Panc1 (cell line): Measurements from ENCODE around the gene GLIPR2. TPM values are rescaled to one million over a fixed set of nuclear protein-coding genes. Genes with fewer than 3 reads are reported as not detected.

Source experiments
- ATAC-seq: fragments of 200-7000 bp; cut with Tn5 transposase; 2 replicates; pipeline ENCODE4 v1.9.1; 2020; ENCODE audit warnings: mild to moderate bottlenecking, moderate library complexity
- BruUV-seq: library from RNA; stranded (reverse); fragments of 400-500 nt; replicated peaks from 2 replicates; lab custom pipeline; 2021; lab: Mats Ljungman, UMichigan
- CTCF ChIA-PET: fragments of 300-600 bp; sonication (Branson Sonifier 250); formaldehyde crosslinking; loops from one replicate; lab custom pipeline; 2022; ENCODE audit warnings: antibody characterized with exemption; lab: Charles Lee
- POLR2A ChIA-PET: fragments of 300-600 bp; sonication (Branson Sonifier 250); formaldehyde crosslinking; loops from one replicate; lab custom pipeline; 2022; ENCODE audit warnings: antibody characterized with exemption; lab: Charles Lee
- DNase-seq: peaks from one replicate; pipeline ENCODE4 v3.0.0-alpha.2; 2010; ENCODE audit warnings: low read depth, low spot score
- H3K27ac ChIP-seq: 2 replicates; pipeline ENCODE4 v1.5.1; 2011; ENCODE audit warnings: mild to moderate bottlenecking, low read length, inconsistent platforms
- H3K27me3 ChIP-seq: fragments of 200-500 bp; sonication (Bioruptor generic); 2 replicates; pipeline ENCODE4 v1.6.0; 2014; ENCODE audit warnings: low read length, inconsistent platforms; ENCODE audit not compliant: control insufficient read depth, insufficient read depth
- H3K36me3 ChIP-seq: fragments of 200-500 bp; sonication (Bioruptor generic); 2 replicates; pipeline ENCODE4 v1.5.1; 2014; ENCODE audit warnings: inconsistent platforms, mild to moderate bottlenecking, low read length, moderate library complexity; ENCODE audit not compliant: control insufficient read depth, insufficient read depth
- H3K4me1 ChIP-seq: 2 replicates; pipeline ENCODE4 v1.5.1; 2011; ENCODE audit warnings: inconsistent platforms, mild to moderate bottlenecking, low read length, moderate library complexity; ENCODE audit not compliant: control insufficient read depth, insufficient read depth
- H3K4me3 ChIP-seq, 2 experiments: 2 replicates each; pipeline ENCODE4 v1.5.1; 2011 to 2012; ENCODE audit warnings: low read depth in 2 of 2, low read length in 2 of 2, mild to moderate bottlenecking in 2 of 2, inconsistent platforms in 1 of 2, moderate library complexity in 1 of 2
- H3K9me3 ChIP-seq: fragments of 200-500 bp; sonication (Bioruptor generic); 2 replicates; pipeline ENCODE4 v1.5.1; 2014; ENCODE audit warnings: low read depth, mild to moderate bottlenecking, inconsistent platforms, low read length, moderate library complexity; ENCODE audit not compliant: control insufficient read depth, insufficient read depth
- POLR2AphosphoS5 ChIP-seq: IDR thresholded peaks from 2 replicates; pipeline ENCODE4 v1.6.1; 2012; ENCODE audit warnings: mild to moderate bottlenecking, low read depth, low read length, moderate library complexity
- SIN3A ChIP-seq: IDR thresholded peaks from 2 replicates; pipeline ENCODE4 v1.6.1; 2012; ENCODE audit warnings: low read depth, mild to moderate bottlenecking, low read length, moderate library complexity, borderline replicate concordance; ENCODE audit not compliant: insufficient read depth
- TCF7L2 ChIP-seq: IDR thresholded peaks from 2 replicates; pipeline ENCODE4 v1.6.1; 2011; ENCODE audit warnings: mild to moderate bottlenecking, low read depth, low read length, inconsistent platforms
- in situ Hi-C: cut with HindIII; loops from 2 replicates; pipeline ENCODE4 v1.10.0; 2016; ENCODE audit warnings: low sequenced_read_pairs, low pct_unique_long_range_greater_than_20kb
- intact Hi-C: fragments of 100-400 bp; cut with micrococcal nuclease; formaldehyde crosslinking; loops from one replicate; pipeline ENCODE4 v1.10.0; 2022; ENCODE audit not compliant: unreplicated experiment
- total RNA-seq: library from RNA; stranded (reverse); gene quantifications from one replicate; pipeline ENCODE4 v1.2.1, GENCODE V29; 2021; ENCODE audit not compliant: unreplicated experiment
- TF ChIP-seq, protein P1 (sequence below), 2 experiments: IDR thresholded peaks; 2 replicates each; pipeline ENCODE4 v1.6.1; 2011 to 2012; ENCODE audit warnings: low read depth in 2 of 2, control low read depth in 1 of 2, low read length in 1 of 2, mild to moderate bottlenecking in 1 of 2, moderate library complexity in 1 of 2; ENCODE audit not compliant: insufficient read depth in 1 of 2
- TF ChIP-seq, protein P2 (sequence below): fragments of 450-650 bp; IDR thresholded peaks from 2 replicates; pipeline ENCODE4 v1.5.1; 2017; ENCODE audit warnings: mild to moderate bottlenecking

The GLIPR2 gene
- total RNA-seq, 1 experiment from 2014 or later: 4.9 TPM

DNA sequence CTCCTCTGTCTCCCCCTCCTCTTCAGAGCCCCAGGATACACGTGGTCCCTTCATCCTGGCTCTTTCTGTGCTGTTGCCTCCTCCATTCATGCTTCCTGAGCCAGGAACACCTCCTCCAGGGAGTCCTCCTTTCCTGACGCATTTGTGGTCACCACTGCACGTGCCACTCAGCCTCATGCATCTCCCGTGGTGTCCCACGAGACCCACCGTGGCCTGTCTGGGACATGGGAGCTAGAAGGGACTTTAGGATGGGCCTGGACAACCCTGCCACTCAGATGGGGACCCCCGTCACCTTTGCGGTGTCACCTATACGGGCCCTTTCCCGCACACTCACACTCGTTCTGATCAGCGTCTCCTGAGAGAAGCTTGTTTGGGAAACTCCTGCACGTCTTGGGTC lies 6.7 kb downstream of the GLIPR2 start:
- no TSS peak for BruUV-seq
- Histone ChIP-seq H3K36me3 (no peaks in the 10 kb centered on the region), H3K27me3 (no peaks in the 10 kb centered on the region), H3K9me3 (no peaks in the 10 kb centered on the region), H3K4me3 (no peak overlapping the region), H3K27ac (no peak overlapping the region), H3K4me1 (no peaks in the 10 kb centered on the region)
- TF ChIP-seq, protein P1, sequence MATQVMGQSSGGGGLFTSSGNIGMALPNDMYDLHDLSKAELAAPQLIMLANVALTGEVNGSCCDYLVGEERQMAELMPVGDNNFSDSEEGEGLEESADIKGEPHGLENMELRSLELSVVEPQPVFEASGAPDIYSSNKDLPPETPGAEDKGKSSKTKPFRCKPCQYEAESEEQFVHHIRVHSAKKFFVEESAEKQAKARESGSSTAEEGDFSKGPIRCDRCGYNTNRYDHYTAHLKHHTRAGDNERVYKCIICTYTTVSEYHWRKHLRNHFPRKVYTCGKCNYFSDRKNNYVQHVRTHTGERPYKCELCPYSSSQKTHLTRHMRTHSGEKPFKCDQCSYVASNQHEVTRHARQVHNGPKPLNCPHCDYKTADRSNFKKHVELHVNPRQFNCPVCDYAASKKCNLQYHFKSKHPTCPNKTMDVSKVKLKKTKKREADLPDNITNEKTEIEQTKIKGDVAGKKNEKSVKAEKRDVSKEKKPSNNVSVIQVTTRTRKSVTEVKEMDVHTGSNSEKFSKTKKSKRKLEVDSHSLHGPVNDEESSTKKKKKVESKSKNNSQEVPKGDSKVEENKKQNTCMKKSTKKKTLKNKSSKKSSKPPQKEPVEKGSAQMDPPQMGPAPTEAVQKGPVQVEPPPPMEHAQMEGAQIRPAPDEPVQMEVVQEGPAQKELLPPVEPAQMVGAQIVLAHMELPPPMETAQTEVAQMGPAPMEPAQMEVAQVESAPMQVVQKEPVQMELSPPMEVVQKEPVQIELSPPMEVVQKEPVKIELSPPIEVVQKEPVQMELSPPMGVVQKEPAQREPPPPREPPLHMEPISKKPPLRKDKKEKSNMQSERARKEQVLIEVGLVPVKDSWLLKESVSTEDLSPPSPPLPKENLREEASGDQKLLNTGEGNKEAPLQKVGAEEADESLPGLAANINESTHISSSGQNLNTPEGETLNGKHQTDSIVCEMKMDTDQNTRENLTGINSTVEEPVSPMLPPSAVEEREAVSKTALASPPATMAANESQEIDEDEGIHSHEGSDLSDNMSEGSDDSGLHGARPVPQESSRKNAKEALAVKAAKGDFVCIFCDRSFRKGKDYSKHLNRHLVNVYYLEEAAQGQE (IDR thresholded peaks at IDR 0.05; ENCODE audit: insufficient read depth in 1 of 2, low read depth in 2 of 2, low read length in 1 of 2): no peak
- TF ChIP-seq, protein P2, sequence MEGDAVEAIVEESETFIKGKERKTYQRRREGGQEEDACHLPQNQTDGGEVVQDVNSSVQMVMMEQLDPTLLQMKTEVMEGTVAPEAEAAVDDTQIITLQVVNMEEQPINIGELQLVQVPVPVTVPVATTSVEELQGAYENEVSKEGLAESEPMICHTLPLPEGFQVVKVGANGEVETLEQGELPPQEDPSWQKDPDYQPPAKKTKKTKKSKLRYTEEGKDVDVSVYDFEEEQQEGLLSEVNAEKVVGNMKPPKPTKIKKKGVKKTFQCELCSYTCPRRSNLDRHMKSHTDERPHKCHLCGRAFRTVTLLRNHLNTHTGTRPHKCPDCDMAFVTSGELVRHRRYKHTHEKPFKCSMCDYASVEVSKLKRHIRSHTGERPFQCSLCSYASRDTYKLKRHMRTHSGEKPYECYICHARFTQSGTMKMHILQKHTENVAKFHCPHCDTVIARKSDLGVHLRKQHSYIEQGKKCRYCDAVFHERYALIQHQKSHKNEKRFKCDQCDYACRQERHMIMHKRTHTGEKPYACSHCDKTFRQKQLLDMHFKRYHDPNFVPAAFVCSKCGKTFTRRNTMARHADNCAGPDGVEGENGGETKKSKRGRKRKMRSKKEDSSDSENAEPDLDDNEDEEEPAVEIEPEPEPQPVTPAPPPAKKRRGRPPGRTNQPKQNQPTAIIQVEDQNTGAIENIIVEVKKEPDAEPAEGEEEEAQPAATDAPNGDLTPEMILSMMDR: no peak
- TF ChIP-seq POLR2AphosphoS5 (no peak), TCF7L2 (no peak), SIN3A (no peak)
- no peak for DNase-seq
- CTCF ChIA-PET: interaction anchor here (1.8 kb wide), 1 partner anchor 23 kb away, joined by 5 read pairs; no protein-coding TSS in a partner anchor
- in situ Hi-C loops (no loop called here), intact Hi-C loops (no loop called here)
- POLR2A ChIA-PET: no interaction called here
- ATAC-seq: no peak

DNA sequence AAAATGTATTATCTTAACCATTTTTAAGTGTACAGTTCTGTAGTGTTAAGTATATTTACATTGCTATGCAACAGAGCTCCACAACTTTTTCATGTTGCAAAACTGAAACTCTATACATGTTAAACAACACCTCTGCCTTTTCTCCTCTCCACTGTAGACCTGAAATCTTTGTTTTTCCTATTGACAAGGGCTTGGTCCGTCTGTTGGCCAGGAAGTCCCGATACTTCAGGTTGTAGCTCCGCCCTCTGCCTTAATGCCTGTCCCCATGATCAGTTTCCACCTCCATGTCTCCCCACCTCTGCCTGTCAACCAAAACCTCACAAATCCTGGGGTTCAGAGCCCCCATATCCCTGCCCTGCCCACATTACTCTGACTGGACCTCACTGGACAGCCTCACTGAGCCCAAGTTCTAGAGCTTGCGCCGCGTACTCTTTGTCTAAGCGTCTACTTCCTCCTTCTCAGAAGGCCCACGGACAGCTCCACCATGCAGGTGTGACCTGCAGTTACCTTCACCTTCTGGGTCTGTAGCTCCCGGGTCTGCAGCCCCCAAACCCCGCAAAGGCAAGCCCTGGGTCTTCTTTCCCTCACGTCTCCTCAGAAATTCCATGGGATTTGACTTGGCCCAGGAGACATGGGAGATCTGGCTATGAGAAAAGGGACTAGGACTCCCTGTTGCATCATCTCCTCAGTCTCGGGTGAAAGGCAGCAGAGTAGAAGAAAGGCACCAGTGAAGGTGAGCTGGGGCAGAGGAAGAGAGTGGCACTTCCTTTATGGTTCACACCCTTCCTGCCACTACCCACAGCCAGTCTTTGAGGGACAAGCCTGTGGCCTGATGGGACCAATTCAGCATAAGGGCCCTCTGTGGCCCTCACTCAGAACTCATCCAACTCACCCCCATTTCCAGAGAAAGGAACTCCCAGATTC lies 8.0 kb downstream of the GLIPR2 start:
- intact Hi-C loops: no loop called here
- DNase-seq (no peak), ATAC-seq (no peak)
- H3K27ac ChIP-seq: no peak overlapping the region
- no peak overlapping the region for H3K4me3 ChIP-seq
- in situ Hi-C loops: no loop called here
- no peaks in the 10 kb centered on the region for H3K27me3 ChIP-seq
- H3K36me3 ChIP-seq: no peaks in the 10 kb centered on the region
- CTCF ChIA-PET: interaction anchor here (1.8 kb wide), 1 partner anchor 22 kb away, joined by 5 read pairs; no protein-coding TSS in a partner anchor
- H3K4me1 ChIP-seq: peaks cover 6% of the 10 kb centered on the region
- POLR2A ChIA-PET: no interaction called here
- no TSS peak for BruUV-seq
- H3K9me3 ChIP-seq: no peaks in the 10 kb centered on the region
- TF ChIP-seq, protein P2: no peak
